GM12878 (cell line): ENCODE measurements around the gene ABI1. TPM values are rescaled to one million over a fixed set of nuclear protein-coding genes. Genes with fewer than 3 reads are reported as not detected.

Source experiments
- ATAC-seq: fragments of 200-7000 bp; cut with Tn5 transposase; 3 replicates; pipeline ENCODE4 v1.9.1; 2020; ENCODE audit warnings: mild to moderate bottlenecking, moderate library complexity
- BruUV-seq: library from RNA; stranded (reverse); fragments of 400-500 nt; replicated peaks from 2 replicates; lab custom pipeline; 2021; lab: Mats Ljungman, UMichigan
- CTCF ChIA-PET: fragments of 300-600 bp; sonication (Branson Sonifier 250); formaldehyde crosslinking; extraction: SDS; loops from one replicate; lab custom pipeline; 2021; ENCODE audit warnings: inconsistent platforms; lab: Yijun Ruan, JAX
- POLR2A ChIA-PET: fragments of 350-600 bp; formaldehyde crosslinking; extraction: SDS; loops from one replicate; lab custom pipeline; 2021; ENCODE audit warnings: inconsistent platforms; lab: Charles Lee
- RAD21 ChIA-PET: fragments of 300-600 bp; sonication (Branson Sonifier 250); formaldehyde crosslinking; loops from one replicate; lab custom pipeline; 2023; ENCODE audit warnings: antibody characterized with exemption; ENCODE audit not compliant: unreplicated experiment; lab: Charles Lee
- SMC1A ChIA-PET: fragments of 300-600 bp; sonication (Branson Sonifier 250); formaldehyde crosslinking; loops from one replicate; lab custom pipeline; 2023; ENCODE audit not compliant: unreplicated experiment, uncharacterized antibody; lab: Charles Lee
- DNase-seq: peaks from one replicate; pipeline ENCODE4 v3.0.0-alpha.2; 2011; ENCODE audit warnings: low read depth, low spot score
- FAIRE-seq: peaks from 3 replicates; lab custom pipeline; 2011; peaks lifted over from hg19 to GRCh38; lab: Jason Lieb, UNC
- H2AFZ ChIP-seq: 2 replicates; pipeline ENCODE4 v1.6.0; 2011; ENCODE audit warnings: low read depth, low read length, control low read depth; ENCODE audit not compliant: control insufficient read depth
- H3K27ac ChIP-seq: 2 replicates; pipeline ENCODE4 v1.5.1; 2011; ENCODE audit warnings: control low read depth; ENCODE audit not compliant: control insufficient read depth, insufficient read depth
- H3K27me3 ChIP-seq, 2 experiments: replicated peaks in 1 of 2; 2 replicates each; pipeline versions ENCODE4 v1.6.0 to v1.6.1; 2011; ENCODE audit warnings: low read length in 1 of 2; ENCODE audit not compliant: control insufficient read depth in 2 of 2, insufficient read depth in 2 of 2
- H3K36me3 ChIP-seq, 2 experiments: 2 replicates each; pipeline ENCODE4 v1.5.1; 2011; ENCODE audit warnings: low read length in 1 of 2; ENCODE audit not compliant: control insufficient read depth in 2 of 2, insufficient read depth in 2 of 2
- H3K4me1 ChIP-seq: 2 replicates; pipeline ENCODE4 v1.6.1; 2011; ENCODE audit warnings: mild to moderate bottlenecking, low read length, moderate library complexity, mixed read lengths; ENCODE audit not compliant: control insufficient read depth, insufficient read depth
- H3K4me2 ChIP-seq: 2 replicates; pipeline ENCODE4 v1.6.0; 2011; ENCODE audit warnings: control low read depth; ENCODE audit not compliant: control insufficient read depth, insufficient read depth
- H3K4me3 ChIP-seq: fragments of 200-600 bp; sonication (generic); 2 replicates; pipeline ENCODE4 v1.5.1; 2016
- H3K79me2 ChIP-seq: 2 replicates; pipeline ENCODE4 v1.6.0; 2011; ENCODE audit warnings: low read length; ENCODE audit not compliant: control insufficient read depth, insufficient read depth
- H3K9ac ChIP-seq: 2 replicates; pipeline ENCODE4 v1.8.0; 2011; ENCODE audit warnings: low read length, control low read depth, mixed read lengths; ENCODE audit not compliant: control insufficient read depth, insufficient read depth
- H3K9me3 ChIP-seq: replicated peaks from 3 replicates; pipeline ENCODE4 v1.5.1; 2011; ENCODE audit warnings: mild to moderate bottlenecking, low read length; ENCODE audit not compliant: control insufficient read depth, insufficient read depth
- H4K20me1 ChIP-seq: 2 replicates; pipeline ENCODE4 v1.6.0; 2011; ENCODE audit not compliant: control insufficient read depth, insufficient read depth
- EP300 ChIP-seq, 2 experiments: fragments of 150-350 bp in 1 of 2; IDR thresholded peaks; 2 replicates each; pipeline ENCODE4 v1.6.1; 2011 to 2012; ENCODE audit warnings: low read depth in 2 of 2, low read length in 2 of 2, borderline replicate concordance in 1 of 2, improper control_type of control experiment in 1 of 2, inconsistent platforms in 1 of 2; ENCODE audit not compliant: control insufficient read depth in 1 of 2
- HDAC6 ChIP-seq: fragments of 200-600 bp; sonication (generic); IDR thresholded peaks from one replicate; pipeline ENCODE4 v1.8.0; 2017; ENCODE audit warnings: antibody characterized with exemption; ENCODE audit not compliant: unreplicated experiment
- KDM1A ChIP-seq: fragments of 200-600 bp; sonication (generic); IDR thresholded peaks from 2 replicates; pipeline ENCODE4 v1.6.1; 2016; ENCODE audit warnings: borderline replicate concordance
- MTA2 ChIP-seq: fragments of 450-650 bp; IDR thresholded peaks from 2 replicates; pipeline ENCODE4 v1.6.1; 2016; ENCODE audit warnings: low read depth, mild to moderate bottlenecking, moderate library complexity
- NRF1 ChIP-seq: conservative IDR thresholded peaks from 2 replicates; pipeline ENCODE4 v1.6.1; 2011; ENCODE audit warnings: mild to moderate bottlenecking, low read depth, low read length, improper control_type of control experiment
- RAD21 ChIP-seq: IDR thresholded peaks from 2 replicates; pipeline ENCODE4 v1.6.1; 2011; ENCODE audit warnings: mild to moderate bottlenecking, low read depth, low read length, moderate library complexity; ENCODE audit not compliant: insufficient read depth
- RB1 ChIP-seq: fragments of 450-650 bp; formaldehyde crosslinking; IDR thresholded peaks from 2 replicates; pipeline ENCODE4 v1.6.1; 2017; ENCODE audit warnings: mild to moderate bottlenecking, borderline replicate concordance
- RFX5 ChIP-seq: IDR thresholded peaks from 2 replicates; pipeline ENCODE4 v1.6.1; 2011; ENCODE audit warnings: low read depth, low read length, improper control_type of control experiment
- SIN3A ChIP-seq: IDR thresholded peaks from 2 replicates; pipeline ENCODE4 v1.6.1; 2012; ENCODE audit warnings: low read depth, low read length, improper control_type of control experiment
- SREBF2 ChIP-seq: IDR thresholded peaks from 2 replicates; pipeline ENCODE4 v1.6.1; 2012; ENCODE audit warnings: mild to moderate bottlenecking, low read length
- WRNIP1 ChIP-seq: IDR thresholded peaks from 2 replicates; pipeline ENCODE4 v1.6.1; 2011; ENCODE audit warnings: low read depth, low read length, improper control_type of control experiment, borderline replicate concordance
- ZBTB40 ChIP-seq: fragments of 450-650 bp; IDR thresholded peaks from 2 replicates; pipeline ENCODE4 v1.6.1; 2016; ENCODE audit warnings: mild to moderate bottlenecking, moderate library complexity, borderline replicate concordance
- ZNF274 ChIP-seq: IDR thresholded peaks from one replicate; pipeline ENCODE4 v1.8.0; 2011; ENCODE audit not compliant: insufficient read length, insufficient read depth
- WGBS: methylation state at CpG from one replicate; pipeline ENCODE4 v1.1.6; 2016; ENCODE audit warnings: low lambda C conversion rate; ENCODE audit not compliant: insufficient replicate concordance, insufficient coverage; ENCODE audit errors: missing lambda C conversion rate; 5-methylcytosine and 5-hydroxymethylcytosine counted together
- in situ Hi-C: fragments of 300-500 bp; cut with MboI; formaldehyde crosslinking; loops from 9 replicates; pipeline ENCODE4 v1.14.3; 2018; ENCODE audit warnings: mixed read lengths
- intact Hi-C: fragments of 100-400 bp; cut with micrococcal nuclease; formaldehyde crosslinking; loops from one replicate; pipeline ENCODE4 v1.14.2; 2022; ENCODE audit not compliant: unreplicated experiment
- polyA plus RNA-seq, 11 experiments: library from polyadenylated mRNA; depleted of rRNA in 4 of 11; unstranded in 6 of 11; stranded (reverse) in 5 of 11; fragments of >200 nt; fragmentation: Nextera tagmentation in 4 of 11; fragmentation: Illumina TruSeq in 1 of 11; extraction: Ambion mirVana in 4 of 11; extraction: Trizol in 1 of 11; gene quantifications; 1 replicate in 1 of 11; 2 replicates in 10 of 11; pipeline versions ENCODE4 v1.2.1 to v1.2.3, GENCODE V29; 2011 to 2016; ENCODE audit warnings: inconsistent platforms in 2 of 11, missing spikeins in 2 of 11, low read depth in 1 of 11
- total RNA-seq, 4 experiments: library from RNA; depleted of rRNA in 3 of 4; stranded (reverse); fragments of >200 nt in 3 of 4; fragmentation: Illumina TruSeq in 1 of 4; extraction: Trizol in 1 of 4; gene quantifications; 2 replicates each; pipeline versions ENCODE4 v1.2.1 to v1.2.3, GENCODE V29; 2013 to 2021
- TF ChIP-seq, protein P1 (sequence below): IDR thresholded peaks from 2 replicates; pipeline ENCODE4 v1.6.1; 2011; ENCODE audit warnings: borderline replicate concordance, low read depth, mild to moderate bottlenecking, moderate library complexity, mixed read lengths, low read length; ENCODE audit not compliant: insufficient read depth; ENCODE audit errors: extremely low read length

Gene ABI1
- total and polyA plus RNA-seq, 10 of the 15 experiments (the other 5 are each of a cell fraction or from before 2014, with no cell fraction given): 31.2 to 73.2 (median 50.7) TPM

GRCh38 chr10:26903431-26904217 is 42.9 kb upstream of the ABI1 start:
- ATAC-seq: no peak
- ChIA-PET SMC1A (no interaction called here), POLR2A (no interaction called here), RAD21 (no interaction called here)
- intact Hi-C loops: no loop called here
- Histone ChIP-seq H3K4me2 (no peak overlapping the region), H4K20me1 (no peaks in the 10 kb centered on the region), H3K27me3 (no peaks in the 10 kb centered on the region), H3K27ac (no peak overlapping the region), H3K4me1 (no peaks in the 10 kb centered on the region), H3K36me3 (no peaks in the 10 kb centered on the region), H3K79me2 (no peaks in the 10 kb centered on the region)
- peak; percentile 52 for FAIRE-seq
- no TSS peak for BruUV-seq
- no peak for TF ChIP-seq HDAC6
- no peak for TF ChIP-seq WRNIP1
- TF ChIP-seq SREBF2: no peak
- no peak for TF ChIP-seq KDM1A
- TF ChIP-seq RFX5: no peak
- TF ChIP-seq, protein P1, sequence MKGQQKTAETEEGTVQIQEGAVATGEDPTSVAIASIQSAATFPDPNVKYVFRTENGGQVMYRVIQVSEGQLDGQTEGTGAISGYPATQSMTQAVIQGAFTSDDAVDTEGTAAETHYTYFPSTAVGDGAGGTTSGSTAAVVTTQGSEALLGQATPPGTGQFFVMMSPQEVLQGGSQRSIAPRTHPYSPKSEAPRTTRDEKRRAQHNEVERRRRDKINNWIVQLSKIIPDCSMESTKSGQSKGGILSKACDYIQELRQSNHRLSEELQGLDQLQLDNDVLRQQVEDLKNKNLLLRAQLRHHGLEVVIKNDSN: no peak
- no peak for TF ChIP-seq MTA2
- TF ChIP-seq RB1: no peak
- no peak for TF ChIP-seq NRF1
- TF ChIP-seq ZNF274: no peak
- TF ChIP-seq SIN3A: no peak
- no peak for TF ChIP-seq EP300 (IDR thresholded peaks at IDR 0.05; ENCODE audit: borderline replicate concordance in 1 of 2, control insufficient read depth in 1 of 2, low read depth in 2 of 2, low read length in 2 of 2)
- no peak for TF ChIP-seq RAD21
- no peak for TF ChIP-seq ZBTB40
- TF ChIP-seq, all 136 proteins: peak for 0
- Histone ChIP-seq H2AFZ (no peak overlapping the region), H3K9me3 (no peaks in the 10 kb centered on the region), H3K4me3 (no peak overlapping the region), H3K9ac (no peak overlapping the region)
- WGBS: 55% methylated on average over 5 of the region's 5 CpGs
- CTCF ChIA-PET: no interaction called here
- DNase-seq: no peak
- in situ Hi-C loops: no loop called here
